Naive thymus-derived CD4-positive, alpha-beta T cell (primary cell): ENCODE results near the gene DDX39A. TPM values are rescaled to one million over a fixed set of nuclear protein-coding genes. Genes with fewer than 3 reads are reported as not detected.
A peak's percentile ranks its signal among the peaks of the same experiment; 100 is the strongest.

Source experiments
- ATAC-seq: fragments of 150-1000 bp; cut with Tn5 transposase; 2 replicates; pipeline ENCODE4 v1.10.0; 2021; ENCODE audit warnings: mild to moderate bottlenecking, moderate library complexity
- CTCF ChIA-PET: fragments of 350-600 bp; sonication (Branson Sonifier 250); formaldehyde crosslinking; loops from one replicate; lab custom pipeline; 2021; ENCODE audit warnings: antibody characterized with exemption; lab: Charles Lee
- POLR2A ChIA-PET: fragments of 350-600 bp; sonication (Branson Sonifier 250); formaldehyde crosslinking; loops from one replicate; lab custom pipeline; 2021; ENCODE audit warnings: antibody characterized with exemption, inconsistent platforms; lab: Charles Lee
- DNase-seq, 9 donors: peaks; one replicate each; pipeline versions ENCODE4 v3.0.0 to v3.0.0-alpha.2; 2020 to 2022; ENCODE audit warnings: mixed read lengths in 1 of 9
- H3K27ac ChIP-seq: one replicate; pipeline ENCODE4 v1.7.0; 2013; ENCODE audit warnings: mild to moderate bottlenecking, low read depth, low read length, moderate library complexity
- H3K27me3 ChIP-seq, 2 donors: one replicate each; pipeline ENCODE4 v1.7.0; 2013; ENCODE audit warnings: low read length in 2 of 2, mild to moderate bottlenecking in 2 of 2, moderate library complexity in 2 of 2; ENCODE audit not compliant: control insufficient read depth in 2 of 2, insufficient read depth in 2 of 2
- H3K36me3 ChIP-seq, 3 experiments: 1 replicate in 2 of 3; 2 replicates in 1 of 3; pipeline ENCODE4 v1.7.0; 2013; ENCODE audit warnings: low read length in 3 of 3, mild to moderate bottlenecking in 3 of 3, moderate library complexity in 1 of 3; ENCODE audit not compliant: insufficient read depth in 3 of 3, control insufficient read depth in 2 of 3
- H3K4me1 ChIP-seq, 2 donors: one replicate each; pipeline ENCODE4 v1.7.0; 2013; ENCODE audit warnings: low read length in 2 of 2, mild to moderate bottlenecking in 2 of 2, moderate library complexity in 1 of 2; ENCODE audit not compliant: control insufficient read depth in 2 of 2, insufficient read depth in 2 of 2
- H3K4me3 ChIP-seq: 2 replicates; pipeline ENCODE4 v1.7.0; 2013; ENCODE audit warnings: mild to moderate bottlenecking, low read length
- H3K9me3 ChIP-seq, 3 experiments: 1 replicate in 2 of 3; 2 replicates in 1 of 3; pipeline ENCODE4 v1.7.0; 2013; ENCODE audit warnings: low read length in 3 of 3; ENCODE audit not compliant: control insufficient read depth in 2 of 3
- H3K27ac Mint-ChIP-seq, 9 donors: one replicate each; pipeline ENCODE4 v1.8.0; 2020 to 2022; ENCODE audit warnings: mixed read lengths in 9 of 9, mild to moderate bottlenecking in 8 of 9, moderate library complexity in 5 of 9, inconsistent platforms in 2 of 9
- H3K27me3 Mint-ChIP-seq, 5 donors: one replicate each; pipeline ENCODE4 v1.8.0; 2021 to 2022; ENCODE audit warnings: mixed read lengths in 5 of 5, mild to moderate bottlenecking in 1 of 5
- H3K36me3 Mint-ChIP-seq, 5 donors: one replicate each; pipeline ENCODE4 v1.8.0; 2020 to 2022; ENCODE audit warnings: mixed read lengths in 5 of 5, mild to moderate bottlenecking in 3 of 5, inconsistent platforms in 1 of 5
- H3K4me1 Mint-ChIP-seq, 7 donors: one replicate each; pipeline ENCODE4 v1.8.0; 2020 to 2022; ENCODE audit warnings: mixed read lengths in 7 of 7, mild to moderate bottlenecking in 3 of 7, inconsistent platforms in 1 of 7
- H3K4me3 Mint-ChIP-seq, 10 donors: one replicate each; pipeline ENCODE4 v1.8.0; 2020 to 2022; ENCODE audit warnings: mild to moderate bottlenecking in 10 of 10, mixed read lengths in 10 of 10, moderate library complexity in 6 of 10, inconsistent platforms in 2 of 10
- H3K9me3 Mint-ChIP-seq, 11 donors: one replicate each; pipeline ENCODE4 v1.8.0; 2020 to 2022; ENCODE audit warnings: mixed read lengths in 11 of 11, mild to moderate bottlenecking in 4 of 11, inconsistent platforms in 1 of 11, moderate library complexity in 1 of 11
- intact Hi-C, 2 donors: fragments of 100-400 bp; cut with micrococcal nuclease; formaldehyde crosslinking; loops; one replicate each; pipeline ENCODE4 v1.15.1; 2023
- polyA plus RNA-seq, 2 donors: library from polyadenylated mRNA; unstranded; fragments of 300-500 nt; fragmentation: Illumina TruSeq; gene quantifications; one replicate each; pipeline ENCODE4 v1.2.3, GENCODE V29; 2021
- total RNA-seq, 6 experiments: library from RNA in 5 of 6; stranded (reverse) in 5 of 6; gene quantifications; 1 replicate in 5 of 6; 2 replicates in 1 of 6; pipeline ENCODE4 v1.2.3 and lab custom pipeline; 2021 to 2026

Gene DDX39A
- total and polyA plus RNA-seq, 7 experiments from 2014 or later, result 98.6 to 288 (median 144) TPM

- peaks cover 0 to 15% (median 1%) of the 10 kb centered on the region in 5 donors for H3K36me3 Mint-ChIP-seq
- intact Hi-C loops, result loop anchor here (5.0 kb wide), 2 partner anchors 138 to 532 kb away; partner anchors contain the start of gene DNAJB1 (in 1 of the 2)
- H3K9me3 Mint-ChIP-seq, result peaks cover 0 to 7% (median 0%) of the 10 kb centered on the region in 11 donors
- peaks cover 31 to 58% (median 50%) of the 10 kb centered on the region in 7 donors for H3K4me1 Mint-ChIP-seq
- ChIA-PET POLR2A (interaction anchor here (0.6 to 16.4 kb wide), 10 partner anchors 15 to 392 kb away, joined by 3 to 433 read pairs (median 6); partner anchors contain the start of genes DDX39A and DNAJB1), CTCF (interaction anchor here (1.3 to 8.5 kb wide), 5 partner anchors 9 to 31 kb away, joined by 3 to 82 read pairs (median 13); no protein-coding TSS in a partner anchor)
- H3K9me3 ChIP-seq, result no peaks in the 10 kb centered on the region
- ATAC-seq (no peak), DNase-seq (no peak)
- H3K36me3 ChIP-seq, result peaks cover 0 to 6% (median 0%) of the 10 kb centered on the region in 3 experiments
- peaks cover 0 to 3% (median 0%) of the 10 kb centered on the region in 5 donors for H3K27me3 Mint-ChIP-seq
- no peaks in the 10 kb centered on the region for H3K27me3 ChIP-seq
- H3K27ac ChIP-seq, result peak overlapping the region; percentile 98
- peaks cover 29 to 35% of the 10 kb centered on the region in 2 donors for H3K4me1 ChIP-seq
- H3K4me3 ChIP-seq, result no peak overlapping the region
- H3K27ac Mint-ChIP-seq, result peak overlapping the region; percentile 50 to 99 (median 96)
- H3K4me3 Mint-ChIP-seq, result peak overlapping the region in 7 of 10 donors; percentile 1 to 100 (median 10)
Measured at GRCh38 chr19:14379294-14380065, 39.7 kb downstream of the DDX39A start.

GRCh38 chr19:14378890-14379289, 40.3 kb downstream of the DDX39A start:
- intact Hi-C loops, result loop anchor here in 1 of 2 donors (5.0 kb wide), 1 partner anchor 138 kb away; the partner anchor contains the start of gene DNAJB1
- H3K27me3 Mint-ChIP-seq, result peaks cover 0 to 3% (median 0%) of the 10 kb centered on the region in 5 donors
- ChIA-PET CTCF (interaction anchor here (1.3 to 8.5 kb wide), 3 partner anchors 8 to 20 kb away, joined by 3 to 82 read pairs (median 12); no protein-coding TSS in a partner anchor), POLR2A (interaction anchor here (1.2 to 16.4 kb wide), 4 partner anchors 15 to 117 kb away, joined by 3 to 433 read pairs (median 16); partner anchors contain the start of gene DDX39A)
- peak overlapping the region; percentile 98 for H3K27ac ChIP-seq
- DNase-seq (no peak), ATAC-seq (no peak)
- peak overlapping the region in 4 of 10 donors; percentile 1 to 10 (median 7) for H3K4me3 Mint-ChIP-seq
- H3K27me3 ChIP-seq, result no peaks in the 10 kb centered on the region
- peaks cover 0 to 6% (median 0%) of the 10 kb centered on the region in 3 experiments for H3K36me3 ChIP-seq
- peaks cover 25 to 56% (median 50%) of the 10 kb centered on the region in 7 donors for H3K4me1 Mint-ChIP-seq
- H3K27ac Mint-ChIP-seq, result peak overlapping the region in 8 of 9 donors; percentile 50 to 99 (median 96)
- no peak overlapping the region for H3K4me3 ChIP-seq
- H3K9me3 Mint-ChIP-seq, result peaks cover 0 to 7% (median 0%) of the 10 kb centered on the region in 11 donors
- peaks cover 34 to 37% of the 10 kb centered on the region in 2 donors for H3K4me1 ChIP-seq
- H3K36me3 Mint-ChIP-seq, result peaks cover 0 to 13% (median 0%) of the 10 kb centered on the region in 5 donors
- no peaks in the 10 kb centered on the region for H3K9me3 ChIP-seq

GRCh38 chr19:14377883-14378328, 41.2 kb downstream of the DDX39A start:
- peak overlapping the region in 8 of 10 donors; percentile 2 to 59 (median 38) for H3K4me3 Mint-ChIP-seq
- Histone ChIP-seq H3K4me1 (peaks cover 42 to 43% of the 10 kb centered on the region in 2 donors), H3K9me3 (no peaks in the 10 kb centered on the region), H3K27me3 (no peaks in the 10 kb centered on the region), H3K4me3 (no peak overlapping the region), H3K27ac (peak overlapping the region; percentile 47), H3K36me3 (peaks cover 0 to 6% (median 0%) of the 10 kb centered on the region in 3 experiments)
- H3K36me3 Mint-ChIP-seq, result peaks cover 0 to 9% (median 0%) of the 10 kb centered on the region in 5 donors
- DNase-seq (peak in 2 of 9 donors; percentile 16 to 23), ATAC-seq (no peak)
- H3K27me3 Mint-ChIP-seq, result peaks cover 0 to 3% (median 0%) of the 10 kb centered on the region in 5 donors
- intact Hi-C loops, result loop anchor here in 1 of 2 donors (5.0 kb wide), 1 partner anchor 139 kb away; the partner anchor contains the start of gene DNAJB1
- H3K4me1 Mint-ChIP-seq, result peaks cover 22 to 60% (median 54%) of the 10 kb centered on the region in 7 donors
- CTCF ChIA-PET, result interaction anchor here (0.9 to 8.5 kb wide), 3 partner anchors 8 to 29 kb away, joined by 3 to 82 read pairs (median 4); no protein-coding TSS in a partner anchor
- peaks cover 0 to 7% (median 0%) of the 10 kb centered on the region in 11 donors for H3K9me3 Mint-ChIP-seq
- H3K27ac Mint-ChIP-seq, result peak overlapping the region; percentile 26 to 93 (median 76)
- POLR2A ChIA-PET, result interaction anchor here (1.2 to 16.4 kb wide), 4 partner anchors 14 to 118 kb away, joined by 3 to 433 read pairs (median 16); partner anchors contain the start of gene DDX39A

- Mint-ChIP-seq H3K4me1 (peaks cover 25 to 76% (median 64%) of the 10 kb centered on the region in 7 donors), H3K9me3 (peaks cover 0 to 2% (median 0%) of the 10 kb centered on the region in 11 donors), H3K27me3 (no peaks in the 10 kb centered on the region), H3K4me3 (peak overlapping the region; percentile 51 to 80 (median 71)), H3K36me3 (peaks cover 0 to 2% (median 0%) of the 10 kb centered on the region in 5 donors), H3K27ac (peak overlapping the region; percentile 94 to 99 (median 98))
- H3K27me3 ChIP-seq, result no peaks in the 10 kb centered on the region
- H3K9me3 ChIP-seq, result no peaks in the 10 kb centered on the region
- intact Hi-C loops, result loop anchor here (1.0 to 5.0 kb wide), 2 partner anchors 9 to 142 kb away; partner anchors contain the start of gene DNAJB1 (in 1 of the 2)
- DNase-seq, result peak in 1 of 9 donors; percentile 41
- POLR2A ChIA-PET, result interaction anchor here (1.0 to 23.0 kb wide), 6 partner anchors 4 to 143 kb away, joined by 5 to 433 read pairs (median 7); partner anchors contain the start of genes ADGRE5 and DNAJB1
- CTCF ChIA-PET, result interaction anchor here (1.5 to 1.8 kb wide), 2 partner anchors 10 to 15 kb away, joined by 3 to 7 read pairs; no protein-coding TSS in a partner anchor
- H3K4me3 ChIP-seq, result peak overlapping the region; percentile 34
- ATAC-seq, result peak; percentile 17
- peak overlapping the region; percentile 99 for H3K27ac ChIP-seq
- H3K36me3 ChIP-seq, result no peaks in the 10 kb centered on the region
- H3K4me1 ChIP-seq, result peaks cover 59 to 61% of the 10 kb centered on the region in 2 donors
Measured at GRCh38 chr19:14375582-14376291, 43.4 kb downstream of the DDX39A start.

GRCh38 chr19:14375055-14375581, 44.0 kb downstream of the DDX39A start:
- Mint-ChIP-seq H3K4me1 (peaks cover 22 to 75% (median 61%) of the 10 kb centered on the region in 7 donors), H3K27ac (peak overlapping the region; percentile 94 to 99 (median 98)), H3K36me3 (peaks cover 0 to 2% (median 0%) of the 10 kb centered on the region in 5 donors), H3K27me3 (no peaks in the 10 kb centered on the region), H3K4me3 (peak overlapping the region; percentile 61 to 80 (median 71)), H3K9me3 (peaks cover 0 to 2% (median 0%) of the 10 kb centered on the region in 11 donors)
- CTCF ChIA-PET, result interaction anchor here (1.5 to 1.8 kb wide), 2 partner anchors 9 to 15 kb away, joined by 3 to 7 read pairs; no protein-coding TSS in a partner anchor
- Histone ChIP-seq H3K4me3 (peak overlapping the region; percentile 34), H3K4me1 (peaks cover 57 to 60% of the 10 kb centered on the region in 2 donors), H3K27ac (peak overlapping the region; percentile 99), H3K9me3 (no peaks in the 10 kb centered on the region), H3K27me3 (no peaks in the 10 kb centered on the region), H3K36me3 (no peaks in the 10 kb centered on the region)
- DNase-seq (peak in 7 of 9 donors; percentile 76 to 94 (median 91)), ATAC-seq (peak; percentile 92)
- intact Hi-C loops, result loop anchor here (1.0 to 5.0 kb wide), 2 partner anchors 9 to 142 kb away; partner anchors contain the start of gene DNAJB1 (in 1 of the 2)
- POLR2A ChIA-PET, result interaction anchor here (0.5 to 23.0 kb wide), 7 partner anchors 5 to 143 kb away, joined by 3 to 433 read pairs (median 7); partner anchors contain the start of genes ADGRE5 and DNAJB1
